Measurements from ENCODE around the gene MARCKS.

Gene MARCKS

GRCh38 chr6:113856625-113857555 is at the start of gene MARCKS:
Gene MARCKS, plus strand, starts transcription at chr6:113857345. Its CDS starts 401 bp downstream, at chr6:113857746.
- TF ChIP-seq CTCF (conservative IDR thresholded peaks at IDR 0.05; ENCODE audit: control insufficient read depth, insufficient read depth, low read depth, low read length): no peak
- peak; percentile 87 for DNase-seq (ENCODE audit: low read depth)

GRCh38 chr6:113809826-113810225 is 47.3 kb upstream of the MARCKS start:
- H3K4me3 ChIP-seq (ENCODE audit: control insufficient read depth, low read depth, low read length): no peak overlapping the region
- no peak for TF ChIP-seq CTCF (conservative IDR thresholded peaks at IDR 0.05; ENCODE audit: control insufficient read depth, insufficient read depth, low read depth, low read length)
- DNase-seq (ENCODE audit: low read depth): no peak

More at GRCh38 chr6:113856625-113857555, at the start of gene MARCKS:
- H3K4me3 ChIP-seq (ENCODE audit: control insufficient read depth, low read depth, low read length): peak within 1 kb of the TSS; percentile 84

GRCh38 chr6:113813142-113813541 is 44.0 kb upstream of the MARCKS start:
- TF ChIP-seq CTCF (conservative IDR thresholded peaks at IDR 0.05; ENCODE audit: control insufficient read depth, insufficient read depth, low read depth, low read length): no peak
- no peak overlapping the region for H3K4me3 ChIP-seq (ENCODE audit: control insufficient read depth, low read depth, low read length)
- peak; percentile 65 for DNase-seq (ENCODE audit: low read depth)

- H3K4me3 ChIP-seq (ENCODE audit: control insufficient read depth, low read depth, low read length): no peak overlapping the region
- TF ChIP-seq CTCF (conservative IDR thresholded peaks at IDR 0.05; ENCODE audit: control insufficient read depth, insufficient read depth, low read depth, low read length): no peak
- no peak for DNase-seq (ENCODE audit: low read depth)
These were observed 38.6 kb upstream of the MARCKS start for GRCh38 chr6:113818578-113818977.

- DNase-seq (ENCODE audit: low read depth): no peak
- TF ChIP-seq CTCF (conservative IDR thresholded peaks at IDR 0.05; ENCODE audit: control insufficient read depth, insufficient read depth, low read depth, low read length): no peak
- H3K4me3 ChIP-seq (ENCODE audit: control insufficient read depth, low read depth, low read length): no peak overlapping the region
These were observed 37.8 kb upstream of the MARCKS start for GRCh38 chr6:113819169-113819830.

- no peak overlapping the region for H3K4me3 ChIP-seq (ENCODE audit: control insufficient read depth, low read depth, low read length)
- peak; percentile 1 for DNase-seq (ENCODE audit: low read depth)
- no peak for TF ChIP-seq CTCF (conservative IDR thresholded peaks at IDR 0.05; ENCODE audit: control insufficient read depth, insufficient read depth, low read depth, low read length)
These were observed 36.4 kb upstream of the MARCKS start for GRCh38 chr6:113820761-113821160.

Measured in fibroblast of mammary gland (primary cell).